ENCODE measurements around the gene MYO18B. TPM values are rescaled to one million over a fixed set of nuclear protein-coding genes. Genes with fewer than 3 reads are reported as not detected.

The MYO18B gene
- total and polyA plus RNA-seq, 2 donors (not counting 1 experiment from before 2014, with no cell fraction given): 0.15 TPM; not detected in 1

GRCh38 chr22:26033586-26033985 lies 291.6 kb downstream of the MYO18B start:
- H3K4me1 ChIP-seq (ENCODE audit: control insufficient read depth in 2 of 2, insufficient read depth in 2 of 2, low read length in 2 of 2): no peaks in the 10 kb centered on the region
- intact Hi-C loops (cut with micrococcal nuclease): no loop called here
- H2AFZ ChIP-seq (ENCODE audit: insufficient read depth, low read depth, low read length, poor library complexity, severe bottlenecking): no peak overlapping the region
- H3K79me2 ChIP-seq (ENCODE audit: control insufficient read depth, insufficient read depth, low read length): no peaks in the 10 kb centered on the region
- H3K27ac Mint-ChIP-seq: no peak overlapping the region
- H3K27me3 Mint-ChIP-seq: no peaks in the 10 kb centered on the region
- H3K27ac ChIP-seq (ENCODE audit: low read length in 2 of 2): no peak overlapping the region
- ChIA-PET CTCF (no interaction called here), POLR2A (no interaction called here)
- ATAC-seq (ENCODE audit: low read depth) (no peak), DNase-seq (no peak)
- TF ChIP-seq CTCF (IDR thresholded peaks at IDR 0.05): no peak
- no peak for TF ChIP-seq EZH2 (IDR thresholded peaks at IDR 0.05; ENCODE audit: borderline replicate concordance, insufficient read depth, low read depth, low read length, poor library complexity, severe bottlenecking)
- H3K36me3 ChIP-seq (replicated peaks in 1 of 2; ENCODE audit: control extremely low read depth in 1 of 2, control insufficient read depth in 1 of 2, extremely low read depth in 1 of 2, insufficient read depth in 2 of 2, low read length in 1 of 2): no peaks in the 10 kb centered on the region
- no peak overlapping the region for H3K4me3 Mint-ChIP-seq
- H3K4me2 ChIP-seq (replicated peaks; ENCODE audit: low read depth, low read length, poor library complexity, severe bottlenecking): no peak overlapping the region
- H3K27me3 ChIP-seq (replicated peaks in 1 of 4; ENCODE audit: control extremely low read depth in 1 of 4, control insufficient read depth in 3 of 4, insufficient read depth in 4 of 4, low read length in 3 of 4): no peaks in the 10 kb centered on the region
- no peaks in the 10 kb centered on the region for H4K20me1 ChIP-seq (ENCODE audit: control insufficient read depth, insufficient read depth, low read length, poor library complexity, severe bottlenecking)
- no peak overlapping the region for H3K4me3 ChIP-seq (ENCODE audit: control extremely low read depth in 1 of 5, extremely low read depth in 1 of 5, insufficient read depth in 1 of 5, low read depth in 2 of 5, low read length in 4 of 5)
- H3K9me3 ChIP-seq (ENCODE audit: control extremely low read depth in 1 of 3, control insufficient read depth in 2 of 3, insufficient read depth in 1 of 3, low read length in 2 of 3): peaks cover 0 to 22% (median 17%) of the 10 kb centered on the region in 3 donors
- H3K9me3 Mint-ChIP-seq (ENCODE audit: insufficient read depth): peaks cover 3% of the 10 kb centered on the region
- H3K4me1 Mint-ChIP-seq: no peaks in the 10 kb centered on the region
- H3K9ac ChIP-seq (ENCODE audit: low read length): no peak overlapping the region

DNA sequence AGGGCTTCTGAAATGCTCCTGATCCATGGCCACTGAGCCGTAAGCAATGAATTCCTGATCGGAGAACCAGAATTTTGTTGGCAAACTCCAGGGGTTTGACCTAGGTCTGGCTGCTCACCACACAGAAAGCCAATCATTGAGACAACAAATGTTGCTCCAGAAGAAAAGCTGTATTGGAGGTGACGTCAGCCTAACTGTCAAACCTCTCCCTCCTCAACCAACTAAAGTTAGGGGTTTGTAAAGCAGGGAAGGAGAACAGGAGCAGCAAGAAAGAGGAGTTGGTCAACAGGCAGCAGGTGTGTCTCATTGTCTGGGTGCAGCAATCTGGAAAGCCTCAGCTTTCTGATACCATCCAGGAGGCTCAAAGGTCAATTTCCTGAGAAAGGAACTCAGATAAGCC lies 293.5 kb downstream of the MYO18B start:
- WGBS (ENCODE audit: insufficient coverage): 91% methylated on average over 2 of the region's 3 CpGs

More for the DNA sequence above, 293.5 kb downstream of the MYO18B start:
- H4K20me1 ChIP-seq (ENCODE audit: control insufficient read depth, insufficient read depth, low read length, poor library complexity, severe bottlenecking): no peaks in the 10 kb centered on the region
- peaks cover 0 to 22% (median 17%) of the 10 kb centered on the region in 3 donors for H3K9me3 ChIP-seq (ENCODE audit: control extremely low read depth in 1 of 3, control insufficient read depth in 2 of 3, insufficient read depth in 1 of 3, low read length in 2 of 3)
- ATAC-seq (ENCODE audit: low read depth): no peak
- H3K79me2 ChIP-seq (ENCODE audit: control insufficient read depth, insufficient read depth, low read length): no peaks in the 10 kb centered on the region
- ChIA-PET CTCF (no interaction called here), POLR2A (no interaction called here)
- Mint-ChIP-seq H3K9me3 (ENCODE audit: insufficient read depth) (peaks cover 3% of the 10 kb centered on the region), H3K4me1 (no peaks in the 10 kb centered on the region), H3K4me3 (no peak overlapping the region), H3K27me3 (peaks cover 4% of the 10 kb centered on the region), H3K27ac (no peak overlapping the region)
- no peak overlapping the region for H3K4me2 ChIP-seq (replicated peaks; ENCODE audit: low read depth, low read length, poor library complexity, severe bottlenecking)
- no peak overlapping the region for H3K27ac ChIP-seq (ENCODE audit: low read length in 2 of 2)
- no peaks in the 10 kb centered on the region for H3K4me1 ChIP-seq (ENCODE audit: control insufficient read depth in 2 of 2, insufficient read depth in 2 of 2, low read length in 2 of 2)
- DNase-seq: no peak
- H2AFZ ChIP-seq (ENCODE audit: insufficient read depth, low read depth, low read length, poor library complexity, severe bottlenecking): no peak overlapping the region
- no peak for TF ChIP-seq CTCF (IDR thresholded peaks at IDR 0.05)
- no peak for TF ChIP-seq EZH2 (IDR thresholded peaks at IDR 0.05; ENCODE audit: borderline replicate concordance, insufficient read depth, low read depth, low read length, poor library complexity, severe bottlenecking)
- no peak overlapping the region for H3K4me3 ChIP-seq (ENCODE audit: control extremely low read depth in 1 of 5, extremely low read depth in 1 of 5, insufficient read depth in 1 of 5, low read depth in 2 of 5, low read length in 4 of 5)
- H3K9ac ChIP-seq (ENCODE audit: low read length): no peak overlapping the region
- no peaks in the 10 kb centered on the region for H3K36me3 ChIP-seq (replicated peaks in 1 of 2; ENCODE audit: control extremely low read depth in 1 of 2, control insufficient read depth in 1 of 2, extremely low read depth in 1 of 2, insufficient read depth in 2 of 2, low read length in 1 of 2)
- intact Hi-C loops (cut with micrococcal nuclease): no loop called here
- H3K27me3 ChIP-seq (replicated peaks in 1 of 4; ENCODE audit: control extremely low read depth in 1 of 4, control insufficient read depth in 3 of 4, insufficient read depth in 4 of 4, low read length in 3 of 4): peaks cover 0 to under 1% (median 0%) of the 10 kb centered on the region in 4 experiments
